Upper lobe of left lung (tissue), 6 donors: Measurements from ENCODE around the gene VAT1L. TPM values are rescaled to one million over a fixed set of nuclear protein-coding genes. Genes with fewer than 3 reads are reported as not detected.

Experiments
- ATAC-seq, 2 donors: fragments of 200-7000 bp; cut with Tn5 transposase; one replicate each; pipeline ENCODE4 v1.9.1; 2022; ENCODE audit warnings: mild to moderate bottlenecking in 2 of 2, moderate library complexity in 2 of 2; ENCODE audit not compliant: low FRiP score in 2 of 2
- DNase-seq, 2 donors: peaks; one replicate each; pipeline ENCODE4 v3.0.0-alpha.2; 2019 to 2020
- H3K27ac ChIP-seq, 4 donors: fragments of 200-600 bp; sonication (generic); one replicate each; pipeline ENCODE4 v1.5.1; 2016 to 2019
- H3K27me3 ChIP-seq, 4 donors: fragments of 200-600 bp; sonication (generic); one replicate each; pipeline ENCODE4 v1.5.1; 2017 to 2019
- H3K36me3 ChIP-seq, 4 donors: fragments of 200-600 bp; sonication (generic); one replicate each; pipeline ENCODE4 v1.5.1; 2016 to 2019
- H3K4me1 ChIP-seq, 4 donors: fragments of 200-600 bp; sonication (generic); one replicate each; pipeline ENCODE4 v1.5.1; 2018 to 2019
- H3K4me3 ChIP-seq, 4 donors: fragments of 200-600 bp; sonication (generic); one replicate each; pipeline ENCODE4 v1.5.1; 2017 to 2019; ENCODE audit warnings: mild to moderate bottlenecking in 2 of 4, moderate library complexity in 1 of 4
- H3K9me3 ChIP-seq, 4 donors: fragments of 200-600 bp; sonication (generic); one replicate each; pipeline ENCODE4 v1.5.1; 2018 to 2019
- EP300 ChIP-seq, 4 donors: sonication (generic); formaldehyde crosslinking; IDR thresholded peaks; one replicate each; pipeline ENCODE4 v1.5.1; 2017; ENCODE audit warnings: antibody characterized with exemption in 4 of 4, control low read depth in 2 of 4
- POLR2A ChIP-seq, 4 donors: fragments of 450-650 bp; IDR thresholded peaks; one replicate each; pipeline ENCODE4 v1.5.1; 2016 to 2017; ENCODE audit warnings: antibody characterized with exemption in 4 of 4, mild to moderate bottlenecking in 2 of 4
- POLR2AphosphoS5 ChIP-seq, 2 donors: sonication (generic); formaldehyde crosslinking; IDR thresholded peaks; one replicate each; pipeline ENCODE4 v1.5.1; 2017; ENCODE audit warnings: antibody characterized with exemption in 2 of 2
- WGBS, 2 donors: methylation state at CpG; one replicate each; pipeline ENCODE4 v1.1.5; 2017 to 2018; 5-methylcytosine and 5-hydroxymethylcytosine counted together
- total RNA-seq, 6 donors: library from RNA; depleted of rRNA in 4 of 6; stranded (reverse); fragments of >200 nt in 4 of 6; gene quantifications; one replicate each; pipeline versions ENCODE4 v1.1.0 to v1.2.1, GENCODE V29; 2016 to 2021
- TF ChIP-seq, protein P1 (sequence below), 6 experiments: fragments of 450-650 bp in 4 of 6; fragments of 200-600 bp in 2 of 6; sonication (generic) in 2 of 6; IDR thresholded peaks; one replicate each; pipeline ENCODE4 v1.5.1; 2016 to 2019; ENCODE audit warnings: antibody characterized with exemption in 6 of 6
- donor health status: DM: no; HTN: no; CAD: no; lungs with moderate emphysema.
- donor health status: DM: no; HTN: yes; CAD: no; lungs with severe emphysema.

The VAT1L gene
- total RNA-seq, 6 donors from 2014 or later, result under 0.01 to 0.59 (median 0.27) TPM; not detected in 2

DNA sequence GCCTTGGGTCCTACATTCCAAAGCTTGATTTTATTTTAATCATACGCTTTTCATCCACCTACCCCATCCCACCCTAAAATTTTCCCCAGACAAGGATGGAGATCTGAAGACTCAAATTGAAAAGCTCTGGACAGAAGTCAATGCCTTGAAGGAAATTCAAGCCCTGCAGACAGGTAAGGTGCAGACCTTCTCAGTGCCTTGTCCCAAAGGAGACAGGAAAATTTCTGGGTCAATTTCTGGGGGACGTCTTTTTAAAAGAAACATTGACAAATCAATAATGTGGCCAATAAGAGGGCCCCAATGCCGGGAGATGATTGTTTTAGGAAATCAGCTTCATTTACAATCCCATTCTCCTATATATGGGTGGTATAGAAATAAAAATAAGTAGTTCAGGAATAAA lies 239.7 kb downstream of the VAT1L start:
- Histone ChIP-seq H3K9me3 (no peaks in the 10 kb centered on the region), H3K4me3 (no peak overlapping the region), H3K4me1 (no peaks in the 10 kb centered on the region), H3K27me3 (no peaks in the 10 kb centered on the region), H3K27ac (no peak overlapping the region), H3K36me3 (no peaks in the 10 kb centered on the region)
- TF ChIP-seq EP300 (IDR thresholded peaks at IDR 0.05), result no peak
- no peak for TF ChIP-seq POLR2A (IDR thresholded peaks at IDR 0.05)
- TF ChIP-seq, protein P1, sequence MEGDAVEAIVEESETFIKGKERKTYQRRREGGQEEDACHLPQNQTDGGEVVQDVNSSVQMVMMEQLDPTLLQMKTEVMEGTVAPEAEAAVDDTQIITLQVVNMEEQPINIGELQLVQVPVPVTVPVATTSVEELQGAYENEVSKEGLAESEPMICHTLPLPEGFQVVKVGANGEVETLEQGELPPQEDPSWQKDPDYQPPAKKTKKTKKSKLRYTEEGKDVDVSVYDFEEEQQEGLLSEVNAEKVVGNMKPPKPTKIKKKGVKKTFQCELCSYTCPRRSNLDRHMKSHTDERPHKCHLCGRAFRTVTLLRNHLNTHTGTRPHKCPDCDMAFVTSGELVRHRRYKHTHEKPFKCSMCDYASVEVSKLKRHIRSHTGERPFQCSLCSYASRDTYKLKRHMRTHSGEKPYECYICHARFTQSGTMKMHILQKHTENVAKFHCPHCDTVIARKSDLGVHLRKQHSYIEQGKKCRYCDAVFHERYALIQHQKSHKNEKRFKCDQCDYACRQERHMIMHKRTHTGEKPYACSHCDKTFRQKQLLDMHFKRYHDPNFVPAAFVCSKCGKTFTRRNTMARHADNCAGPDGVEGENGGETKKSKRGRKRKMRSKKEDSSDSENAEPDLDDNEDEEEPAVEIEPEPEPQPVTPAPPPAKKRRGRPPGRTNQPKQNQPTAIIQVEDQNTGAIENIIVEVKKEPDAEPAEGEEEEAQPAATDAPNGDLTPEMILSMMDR (IDR thresholded peaks at IDR 0.05), result no peak
- TF ChIP-seq POLR2AphosphoS5 (IDR thresholded peaks at IDR 0.05), result no peak
- no peak for DNase-seq
- WGBS, 2 donors, result 45 to 63% methylated on average over 3 of the region's 3 CpGs
- no peak for ATAC-seq

Other genes starting within 250 kb of the VAT1L start
- 10 to 100 TPM in 2 of 6 donors, 1 to 10 TPM in 4; 3.1 to 24.1 (median 6.8) TPM for gene NUDT7, start 66.0 kb upstream of the VAT1L start, total RNA-seq
- gene CLEC3A, start 234.0 kb downstream of the VAT1L start, total RNA-seq, result not detected